BE2C (cell line): ENCODE data around the gene DLG2.
"Not testable (repeated sequence)": the region's sequence is repeated elsewhere in the genome, so short reads cannot be mapped to it uniquely, and the experiment has no call there.

ENCODE experiments used
- DNase-seq: peaks from one replicate; pipeline ENCODE4 v3.0.0-alpha.2; 2020
- H3K27me3 ChIP-seq: fragments of 250-450 bp; sonication (Bioruptor Pico); 2 replicates; pipeline ENCODE4 v1.5.1; 2020; ENCODE audit warnings: mild to moderate bottlenecking
- H3K36me3 ChIP-seq: fragments of 250-450 bp; sonication (Bioruptor Pico); 2 replicates; pipeline ENCODE4 v1.5.1; 2020; ENCODE audit warnings: mild to moderate bottlenecking
- H3K4me1 ChIP-seq: fragments of 250-450 bp; sonication (Bioruptor Pico); 2 replicates; pipeline ENCODE4 v1.5.1; 2020
- H3K4me3 ChIP-seq: 2 replicates; pipeline ENCODE4 v1.5.1; 2011; ENCODE audit warnings: low read depth, low read length
- H3K9me3 ChIP-seq: fragments of 250-450 bp; sonication (Bioruptor Pico); 2 replicates; pipeline ENCODE4 v1.5.1; 2020
- CTCF ChIP-seq: IDR thresholded peaks from 2 replicates; pipeline ENCODE4 v1.5.1; 2012; ENCODE audit warnings: mild to moderate bottlenecking, low read depth, low read length

DLG2 gene

DNA sequence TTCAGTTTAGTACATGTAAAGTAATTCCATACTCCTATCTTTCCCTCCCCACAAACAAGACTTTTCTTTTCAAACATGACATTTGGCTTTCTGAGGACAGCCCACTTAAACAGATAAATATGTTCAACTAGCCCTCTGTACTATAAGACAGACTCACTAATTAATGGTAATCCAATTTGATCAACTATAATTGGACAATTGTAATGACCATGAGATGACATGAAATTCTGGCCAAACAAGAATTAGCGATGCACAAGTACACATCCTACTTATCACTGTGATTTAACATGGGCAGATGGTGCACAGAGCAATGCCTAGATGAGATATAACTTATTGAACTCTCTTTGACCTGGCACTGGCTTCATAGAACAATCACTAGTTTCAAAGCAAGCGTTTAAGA lies 1307.3 kb downstream of the DLG2 start:
- H3K9me3 ChIP-seq = no peaks in the 10 kb centered on the region
- peak overlapping the region; percentile 4; the same call in 1 of the 2 replicates for H3K4me3 ChIP-seq
- peaks cover 30% of the 10 kb centered on the region for H3K4me1 ChIP-seq
- no peak for TF ChIP-seq CTCF
- no peaks in the 10 kb centered on the region for H3K36me3 ChIP-seq
- no peaks in the 10 kb centered on the region for H3K27me3 ChIP-seq
- DNase-seq = peak; percentile 58

GRCh38 chr11:84316866-84317555 lies 1310.1 kb downstream of the DLG2 start:
- H3K4me3 ChIP-seq = peak overlapping the region; percentile 63
- H3K36me3 ChIP-seq = no peaks in the 10 kb centered on the region
- no peaks in the 10 kb centered on the region for H3K27me3 ChIP-seq
- DNase-seq = peak; percentile 76
- TF ChIP-seq CTCF = 0 out of 2 replicates have a peak, but pooled peaks have one; percentile 4
- H3K9me3 ChIP-seq = no peaks in the 10 kb centered on the region
- H3K4me1 ChIP-seq = peaks cover 33% of the 10 kb centered on the region

DNA sequence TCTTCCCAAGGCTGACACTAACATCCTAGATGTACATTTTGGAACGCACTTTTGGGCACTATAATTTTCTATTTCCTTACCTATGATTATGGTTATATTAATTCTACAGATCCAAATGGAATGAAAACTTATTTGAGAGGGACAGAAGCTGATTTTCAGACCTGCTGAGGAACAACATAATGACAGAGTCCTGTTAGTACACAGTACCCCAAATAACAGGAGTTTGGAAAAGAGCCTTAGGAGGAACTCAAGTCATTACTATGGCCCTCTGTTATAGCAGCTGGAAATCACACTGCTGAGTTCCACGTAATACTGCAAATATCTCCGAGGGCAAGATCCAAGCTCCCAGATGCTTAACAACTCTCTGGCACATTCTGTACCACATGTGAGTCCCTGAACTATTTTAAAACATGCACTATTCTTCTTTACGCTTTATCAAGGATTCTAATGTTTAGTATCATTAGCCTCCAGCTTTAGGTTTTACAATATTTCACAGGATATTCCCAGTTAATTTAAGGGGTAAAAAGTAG lies 1313.2 kb downstream of the DLG2 start:
- Histone ChIP-seq H3K27me3 (no peaks in the 10 kb centered on the region), H3K9me3 (no peaks in the 10 kb centered on the region), H3K4me1 (peaks cover 24% of the 10 kb centered on the region), H3K36me3 (no peaks in the 10 kb centered on the region), H3K4me3 (peak overlapping the region; percentile 63; the same call in 1 of the 2 replicates)
- no peak for TF ChIP-seq CTCF
- no peak for DNase-seq

- DNase-seq = no peak
- Histone ChIP-seq H3K4me1 (peaks cover 10% of the 10 kb centered on the region), H3K4me3 (no peak overlapping the region), H3K36me3 (no peaks in the 10 kb centered on the region; the same call in none of the 2 replicates), H3K9me3 (no peaks in the 10 kb centered on the region), H3K27me3 (no peaks in the 10 kb centered on the region)
- no peak for TF ChIP-seq CTCF
Measured at GRCh38 chr11:84310268-84310667, 1316.9 kb downstream of the DLG2 start.

DNA sequence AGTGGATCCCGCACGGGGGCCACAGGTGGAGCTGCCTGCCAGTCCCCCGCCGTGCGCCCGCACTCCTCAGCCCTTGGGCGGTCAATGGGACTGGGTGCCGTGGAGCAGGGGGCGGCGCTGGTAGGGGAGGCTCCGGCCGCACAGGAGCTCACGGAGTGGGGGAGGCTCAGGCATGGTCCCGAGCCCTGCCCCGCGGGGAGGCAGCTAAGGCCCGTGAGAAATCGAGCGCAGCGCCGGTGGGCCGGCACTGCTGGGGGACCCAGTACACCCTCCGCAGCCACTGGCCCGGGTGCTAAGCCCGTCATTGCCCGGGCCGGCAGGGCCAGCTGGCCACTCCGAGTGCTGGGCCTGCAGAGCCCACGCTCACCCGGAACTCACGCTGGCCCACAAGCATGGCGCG lies 1318.7 kb downstream of the DLG2 start:
- H3K27me3 ChIP-seq, H3K36me3 ChIP-seq: not testable (repeated sequence)

DNA sequence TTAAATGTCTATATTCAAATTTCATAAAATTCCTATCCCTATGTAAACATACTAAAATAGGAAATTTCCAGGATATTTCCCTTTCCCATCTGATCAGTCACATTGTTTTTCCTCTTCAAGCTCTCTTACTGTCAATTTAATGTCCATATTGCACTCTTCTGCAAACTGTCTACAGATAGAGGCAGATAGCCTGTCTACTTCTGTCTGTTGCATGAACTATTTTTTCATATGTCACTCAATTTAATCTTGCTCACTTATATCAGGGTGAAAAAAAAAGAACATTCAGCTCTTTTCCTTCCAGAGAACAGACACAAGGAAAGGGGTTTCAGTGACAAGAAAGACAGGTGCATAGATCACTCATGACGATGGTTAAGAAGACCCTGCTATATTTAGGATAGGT lies 1327.1 kb downstream of the DLG2 start:
- no peak for TF ChIP-seq CTCF
- no peak overlapping the region for H3K4me3 ChIP-seq
- no peak for DNase-seq
- no peaks in the 10 kb centered on the region for H3K36me3 ChIP-seq
- no peaks in the 10 kb centered on the region for H3K27me3 ChIP-seq
- no peaks in the 10 kb centered on the region for H3K9me3 ChIP-seq
- peaks cover 16% of the 10 kb centered on the region for H3K4me1 ChIP-seq

More for the DNA sequence above, 1318.7 kb downstream of the DLG2 start:
- peaks cover 17% of the 10 kb centered on the region for H3K4me1 ChIP-seq
- not testable (repeated sequence) for H3K9me3 ChIP-seq, DNase-seq, H3K4me3 ChIP-seq
